Activated CD4-positive, CD25-positive, alpha-beta regulatory T cell treated with anti-CD3 and anti-CD28 coated beads, Interleukin-2, amount 50 U/mL, for 16 hours (primary cell): ENCODE measurements around the gene DNM2.
"Not testable (repeated sequence)": the region's sequence is repeated elsewhere in the genome, so short reads cannot be mapped to it uniquely, and the experiment has no call there.

ENCODE experiments used
- DNase-seq: peaks from one replicate; pipeline ENCODE4 v3.0.0-alpha.2; 2020; ENCODE audit warnings: low read depth, low spot score

The DNM2 gene

GRCh38 chr19:10724573-10725071, 6.7 kb downstream of the DNM2 start:
- no peak for DNase-seq

GRCh38 chr19:10725415-10725814, 7.5 kb downstream of the DNM2 start:
- DNase-seq, result no peak

GRCh38 chr19:10726268-10726667, 8.4 kb downstream of the DNM2 start:
- DNase-seq, result no peak

GRCh38 chr19:10727685-10728201, 9.9 kb downstream of the DNM2 start:
- DNase-seq, result no peak

GRCh38 chr19:10729411-10729810, 11.5 kb downstream of the DNM2 start:
- no peak for DNase-seq

- DNase-seq, result no peak
Observed at GRCh38 chr19:10730932-10731331, 13.1 kb downstream of the DNM2 start.

- no peak for DNase-seq
Observed at GRCh38 chr19:10735741-10736140, 17.9 kb downstream of the DNM2 start.

GRCh38 chr19:10736189-10736588, 18.3 kb downstream of the DNM2 start:
- no peak for DNase-seq

- no peak for DNase-seq
Observed at GRCh38 chr19:10736916-10737551, 19.2 kb downstream of the DNM2 start.

GRCh38 chr19:10737722-10738121, 19.8 kb downstream of the DNM2 start:
- no peak for DNase-seq

- no peak for DNase-seq
Observed at GRCh38 chr19:10740798-10741197, 22.9 kb downstream of the DNM2 start.

GRCh38 chr19:10742476-10742875, 24.6 kb downstream of the DNM2 start:
- DNase-seq, result no peak

GRCh38 chr19:10744253-10744798, 26.4 kb downstream of the DNM2 start:
- no peak for DNase-seq

GRCh38 chr19:10744801-10745293, 27.0 kb downstream of the DNM2 start:
- no peak for DNase-seq

- not testable (repeated sequence) for DNase-seq
Observed at GRCh38 chr19:10746437-10746836, 28.6 kb downstream of the DNM2 start.

- no peak for DNase-seq
Observed at GRCh38 chr19:10747271-10747670, 29.4 kb downstream of the DNM2 start.

- no peak for DNase-seq
Observed at GRCh38 chr19:10747674-10748073, 29.8 kb downstream of the DNM2 start.

- DNase-seq, result no peak
Observed at GRCh38 chr19:10748195-10748926, 30.5 kb downstream of the DNM2 start.

- DNase-seq, result no peak
Observed at GRCh38 chr19:10748927-10749434, 31.1 kb downstream of the DNM2 start.

GRCh38 chr19:10749435-10750384, 31.8 kb downstream of the DNM2 start:
- no peak for DNase-seq
